ENCODE results near the gene KDM5C.

KDM5C gene

GRCh38 chrX:53237056-53237455, 12.0 kb upstream of the KDM5C start:
- no peaks in the 10 kb centered on the region for H3K4me1 Mint-ChIP-seq (ENCODE audit: low read depth)
- H3K27ac Mint-ChIP-seq: no peak overlapping the region
- H3K36me3 Mint-ChIP-seq (ENCODE audit: low read depth): peaks cover 89% of the 10 kb centered on the region
- H3K9me3 Mint-ChIP-seq: no peaks in the 10 kb centered on the region
- H3K4me3 Mint-ChIP-seq: no peak overlapping the region
- H3K27me3 Mint-ChIP-seq: no peaks in the 10 kb centered on the region
- intact Hi-C loops (cut with micrococcal nuclease): no loop called here

GRCh38 chrX:53236025-53236679, 11.1 kb upstream of the KDM5C start:
- intact Hi-C loops (cut with micrococcal nuclease): no loop called here
- no peaks in the 10 kb centered on the region for H3K9me3 Mint-ChIP-seq

GRCh38 chrX:53235566-53235965, 10.6 kb upstream of the KDM5C start:
- H3K9me3 Mint-ChIP-seq: no peaks in the 10 kb centered on the region
- intact Hi-C loops (cut with micrococcal nuclease): no loop called here
- H3K4me3 Mint-ChIP-seq: no peak overlapping the region
- peaks cover 86% of the 10 kb centered on the region for H3K36me3 Mint-ChIP-seq (ENCODE audit: low read depth)
- no peaks in the 10 kb centered on the region for H3K4me1 Mint-ChIP-seq (ENCODE audit: low read depth)
- H3K27me3 Mint-ChIP-seq: no peaks in the 10 kb centered on the region
- no peak overlapping the region for H3K27ac Mint-ChIP-seq

More at GRCh38 chrX:53236025-53236679, 11.1 kb upstream of the KDM5C start:
- H3K4me3 Mint-ChIP-seq: no peak overlapping the region
- no peak overlapping the region for H3K27ac Mint-ChIP-seq
- no peaks in the 10 kb centered on the region for H3K27me3 Mint-ChIP-seq
- peaks cover 86% of the 10 kb centered on the region for H3K36me3 Mint-ChIP-seq (ENCODE audit: low read depth)
- H3K4me1 Mint-ChIP-seq (ENCODE audit: low read depth): no peaks in the 10 kb centered on the region

GRCh38 chrX:53234484-53234883, 9.5 kb upstream of the KDM5C start:
- no peaks in the 10 kb centered on the region for H3K27me3 Mint-ChIP-seq
- H3K9me3 Mint-ChIP-seq: no peaks in the 10 kb centered on the region
- no peak overlapping the region for H3K27ac Mint-ChIP-seq
- no peak overlapping the region for H3K4me3 Mint-ChIP-seq
- intact Hi-C loops (cut with micrococcal nuclease): no loop called here
- no peaks in the 10 kb centered on the region for H3K4me1 Mint-ChIP-seq (ENCODE audit: low read depth)
- H3K36me3 Mint-ChIP-seq (ENCODE audit: low read depth): peaks cover 77% of the 10 kb centered on the region

- H3K27me3 Mint-ChIP-seq: no peaks in the 10 kb centered on the region
- H3K4me3 Mint-ChIP-seq: no peak overlapping the region
- peaks cover 67% of the 10 kb centered on the region for H3K36me3 Mint-ChIP-seq (ENCODE audit: low read depth)
- no peak overlapping the region for H3K27ac Mint-ChIP-seq
- intact Hi-C loops (cut with micrococcal nuclease): no loop called here
- H3K9me3 Mint-ChIP-seq: no peaks in the 10 kb centered on the region
- no peaks in the 10 kb centered on the region for H3K4me1 Mint-ChIP-seq (ENCODE audit: low read depth)
Observed at GRCh38 chrX:53233536-53233935, 8.5 kb upstream of the KDM5C start.

- Mint-ChIP-seq H3K27me3 (no peaks in the 10 kb centered on the region), H3K4me3 (no peak overlapping the region), H3K4me1 (ENCODE audit: low read depth) (peaks cover 7% of the 10 kb centered on the region), H3K9me3 (no peaks in the 10 kb centered on the region), H3K27ac (no peak overlapping the region), H3K36me3 (ENCODE audit: low read depth) (peaks cover 36% of the 10 kb centered on the region)
- intact Hi-C loops (cut with micrococcal nuclease): no loop called here
Observed at GRCh38 chrX:53230116-53230515, 5.1 kb upstream of the KDM5C start.

- intact Hi-C loops (cut with micrococcal nuclease): no loop called here
- Mint-ChIP-seq H3K4me1 (ENCODE audit: low read depth) (peaks cover 23% of the 10 kb centered on the region), H3K27ac (peak overlapping the region; percentile 71), H3K4me3 (no peak overlapping the region), H3K36me3 (ENCODE audit: low read depth) (peaks cover 36% of the 10 kb centered on the region), H3K27me3 (no peaks in the 10 kb centered on the region), H3K9me3 (no peaks in the 10 kb centered on the region)
Observed at GRCh38 chrX:53227224-53227765, 2.3 kb upstream of the KDM5C start.

GRCh38 chrX:53223955-53224859, 800 bp downstream of the KDM5C start:
- no peaks in the 10 kb centered on the region for H3K27me3 Mint-ChIP-seq
- peak overlapping the region; percentile 96 for H3K27ac Mint-ChIP-seq
- H3K4me3 Mint-ChIP-seq: peak overlapping the region; percentile 87
- H3K36me3 Mint-ChIP-seq (ENCODE audit: low read depth): peaks cover 41% of the 10 kb centered on the region
- H3K4me1 Mint-ChIP-seq (ENCODE audit: low read depth): peaks cover 23% of the 10 kb centered on the region
- intact Hi-C loops (cut with micrococcal nuclease): no loop called here
- H3K9me3 Mint-ChIP-seq: no peaks in the 10 kb centered on the region

GRCh38 chrX:53223068-53223693, 1.8 kb downstream of the KDM5C start:
- H3K36me3 Mint-ChIP-seq (ENCODE audit: low read depth): peaks cover 47% of the 10 kb centered on the region
- no peaks in the 10 kb centered on the region for H3K27me3 Mint-ChIP-seq
- no peaks in the 10 kb centered on the region for H3K9me3 Mint-ChIP-seq
- peak overlapping the region; percentile 87 for H3K4me3 Mint-ChIP-seq
- intact Hi-C loops (cut with micrococcal nuclease): no loop called here
- peak overlapping the region; percentile 96 for H3K27ac Mint-ChIP-seq
- peaks cover 23% of the 10 kb centered on the region for H3K4me1 Mint-ChIP-seq (ENCODE audit: low read depth)

GRCh38 chrX:53211391-53211978, 13.5 kb downstream of the KDM5C start:
- Mint-ChIP-seq H3K36me3 (ENCODE audit: low read depth) (peaks cover 93% of the 10 kb centered on the region), H3K4me1 (ENCODE audit: low read depth) (no peaks in the 10 kb centered on the region), H3K9me3 (no peaks in the 10 kb centered on the region), H3K27ac (no peak overlapping the region), H3K4me3 (no peak overlapping the region), H3K27me3 (no peaks in the 10 kb centered on the region)
- intact Hi-C loops (cut with micrococcal nuclease): no loop called here

- Mint-ChIP-seq H3K36me3 (ENCODE audit: low read depth) (peaks cover 97% of the 10 kb centered on the region), H3K27me3 (no peaks in the 10 kb centered on the region), H3K4me1 (ENCODE audit: low read depth) (no peaks in the 10 kb centered on the region), H3K9me3 (no peaks in the 10 kb centered on the region), H3K27ac (no peak overlapping the region), H3K4me3 (no peak overlapping the region)
- intact Hi-C loops (cut with micrococcal nuclease): no loop called here
Observed at GRCh38 chrX:53196678-53197077, 28.3 kb downstream of the KDM5C start.

- H3K27ac Mint-ChIP-seq: no peak overlapping the region
- no peaks in the 10 kb centered on the region for H3K4me1 Mint-ChIP-seq (ENCODE audit: low read depth)
- no peak overlapping the region for H3K4me3 Mint-ChIP-seq
- H3K9me3 Mint-ChIP-seq: no peaks in the 10 kb centered on the region
- peaks cover 90% of the 10 kb centered on the region for H3K36me3 Mint-ChIP-seq (ENCODE audit: low read depth)
- intact Hi-C loops (cut with micrococcal nuclease): no loop called here
- no peaks in the 10 kb centered on the region for H3K27me3 Mint-ChIP-seq
Observed at GRCh38 chrX:53195401-53195800, 29.6 kb downstream of the KDM5C start.

- Mint-ChIP-seq H3K27ac (no peak overlapping the region), H3K4me3 (no peak overlapping the region), H3K4me1 (ENCODE audit: low read depth) (no peaks in the 10 kb centered on the region), H3K9me3 (no peaks in the 10 kb centered on the region), H3K36me3 (ENCODE audit: low read depth) (peaks cover 90% of the 10 kb centered on the region), H3K27me3 (no peaks in the 10 kb centered on the region)
- intact Hi-C loops (cut with micrococcal nuclease): no loop called here
Observed at GRCh38 chrX:53194308-53194707, 30.7 kb downstream of the KDM5C start.

- intact Hi-C loops (cut with micrococcal nuclease): no loop called here
- Mint-ChIP-seq H3K27ac (no peak overlapping the region), H3K36me3 (ENCODE audit: low read depth) (peaks cover 77% of the 10 kb centered on the region), H3K4me1 (ENCODE audit: low read depth) (no peaks in the 10 kb centered on the region), H3K27me3 (no peaks in the 10 kb centered on the region), H3K4me3 (no peak overlapping the region), H3K9me3 (no peaks in the 10 kb centered on the region)
Observed at GRCh38 chrX:53193093-53193492, 31.9 kb downstream of the KDM5C start.

All from dendritic cell treated with granulocyte-macrophage colony-stimulating factor and Interleukin-4, amounts not matched to agents 40 ng/mL and 50 ng/mL, for 4 days (primary cell).